ENCODE measurements around the gene IQSEC3.
"Not testable (repeated sequence)": the region's sequence is repeated elsewhere in the genome, so short reads cannot be mapped to it uniquely, and the experiment has no call there.

Gene IQSEC3

GRCh38 chr12:214003-214741 lies 147.6 kb downstream of the IQSEC3 start, which contains the start of gene SLC6A12:
Gene SLC6A12 (minus strand): TSS chr12:214157. CDS start chr12:209986, 4,171 bp downstream.
- DNase-seq (ENCODE audit: low read depth) = no peak

- no peak for DNase-seq (ENCODE audit: low read depth)
These were observed 148.5 kb downstream of the IQSEC3 start for GRCh38 chr12:215116-215515.

- DNase-seq (ENCODE audit: low read depth) = not testable (repeated sequence)
These were observed 150.5 kb downstream of the IQSEC3 start for GRCh38 chr12:217029-217428.

- DNase-seq (ENCODE audit: low read depth) = no peak
These were observed 151.7 kb downstream of the IQSEC3 start for GRCh38 chr12:218221-218620.

- no peak for DNase-seq (ENCODE audit: low read depth)
These were observed 152.4 kb downstream of the IQSEC3 start for GRCh38 chr12:218728-219590.

- DNase-seq (ENCODE audit: low read depth) = peak; percentile 23
These were observed 153.4 kb downstream of the IQSEC3 start for GRCh38 chr12:219891-220352.

- no peak for DNase-seq (ENCODE audit: low read depth)
These were observed 153.9 kb downstream of the IQSEC3 start for GRCh38 chr12:220491-220890.

GRCh38 chr12:220946-221550 lies 154.5 kb downstream of the IQSEC3 start:
- no peak for DNase-seq (ENCODE audit: low read depth)

- DNase-seq (ENCODE audit: low read depth) = no peak
These were observed 155.2 kb downstream of the IQSEC3 start for GRCh38 chr12:221736-222135.

- DNase-seq (ENCODE audit: low read depth) = no peak
These were observed 157.3 kb downstream of the IQSEC3 start for GRCh38 chr12:223841-224240.

GRCh38 chr12:224330-224729 lies 157.8 kb downstream of the IQSEC3 start:
- no peak for DNase-seq (ENCODE audit: low read depth)

GRCh38 chr12:225012-225411 lies 158.4 kb downstream of the IQSEC3 start:
- no peak for DNase-seq (ENCODE audit: low read depth)

GRCh38 chr12:226401-226800 lies 159.8 kb downstream of the IQSEC3 start:
- no peak for DNase-seq (ENCODE audit: low read depth)

GRCh38 chr12:227286-227915 lies 160.8 kb downstream of the IQSEC3 start:
- DNase-seq (ENCODE audit: low read depth) = no peak

Measured in activated gamma-delta T cell treated with anti-CD3 and anti-CD28 coated beads, Interleukin-2, amount 50 U/mL, for 16 hours (primary cell).